ENCODE measurements around the gene TAF12. TPM values are rescaled to one million over a fixed set of nuclear protein-coding genes. Genes with fewer than 3 reads are reported as not detected.

The TAF12 gene
- total and polyA plus RNA-seq, 2 of the 4 experiments (the other 2 are of a cell fraction), result 28.8 to 31.7 TPM

GRCh38 chr1:28642056-28642846 lies 616 bp downstream of the TAF12 start (continued):
- TF ChIP-seq ELK1 (IDR thresholded peaks at IDR 0.05; ENCODE audit: borderline replicate concordance, low read depth, low read length), result no peak

- H3K9ac ChIP-seq (ENCODE audit: low read depth, low read length), result no peak overlapping the region
- no peak overlapping the region for H3K18ac ChIP-seq (ENCODE audit: low read depth, low read length)
- no TSS peak for BruUV-seq (replicated peaks)
- peaks cover 28 to 54% of the 10 kb centered on the region in 2 experiments for H3K79me1 ChIP-seq (ENCODE audit: low read depth in 1 of 2, low read length in 2 of 2)
- WGBS, 2 experiments (ENCODE audit: extremely low coverage in 2 of 2, insufficient read length in 1 of 2), result no CpG with 5 or more reads among the region's 1 CpG
- H4K5ac ChIP-seq (ENCODE audit: low read depth, low read length), result no peak overlapping the region
- peaks cover 1% of the 10 kb centered on the region for H3K4me1 ChIP-seq (ENCODE audit: control insufficient read depth, insufficient read depth, low read length)
- no peak overlapping the region for H3K56ac ChIP-seq (ENCODE audit: extremely low read depth, insufficient read depth, low read length)
- ChIA-PET CTCF (no interaction called here), POLR2A (ENCODE audit: unreplicated experiment) (no interaction called here)
- H2BK120ac ChIP-seq (ENCODE audit: low read depth, low read length), result no peak overlapping the region
- 0 out of 2 replicates have a peak, but pooled peaks have one; percentile 19 for TF ChIP-seq RAD21 (IDR thresholded peaks at IDR 0.05; ENCODE audit: low read length)
- no peak for TF ChIP-seq USF2 (IDR thresholded peaks at IDR 0.05; ENCODE audit: low read depth, low read length)
- TF ChIP-seq CTCF (conservative IDR thresholded peaks at IDR 0.05; ENCODE audit: low read depth, low read length), result peak; percentile 31; the same call in 1 of the 2 replicates
- H3K4me2 ChIP-seq (ENCODE audit: low read depth, low read length), result no peak overlapping the region
- dilution Hi-C loops (cut with HindIII; ENCODE audit: low sequenced_read_pairs, unreplicated experiment) (no loop called here), in situ Hi-C loops (cut with MboI; ENCODE audit: low sequenced_read_pairs) (no loop called here), intact Hi-C loops (cut with micrococcal nuclease) (loop anchor here (10.0 kb wide), 2 partner anchors 394 to 554 kb away; no protein-coding TSS in a partner anchor)
- no peak overlapping the region for H2AFZ ChIP-seq (replicated peaks; ENCODE audit: low read length, poor library complexity)
- no peak overlapping the region for H2BK15ac ChIP-seq (ENCODE audit: low read depth, low read length)
- no peak overlapping the region for H2AK9ac ChIP-seq (replicated peaks; ENCODE audit: low read depth, low read length, poor library complexity)
- no peak overlapping the region for H4K91ac ChIP-seq (ENCODE audit: insufficient read depth, low read depth, low read length)
- no peak overlapping the region for H3K4ac ChIP-seq (ENCODE audit: low read depth, low read length)
- DNase-seq (peak; percentile 9), ATAC-seq (ENCODE audit: low read depth) (no peak)
- H3K4me3 ChIP-seq (ENCODE audit: insufficient read depth, low read depth, low read length), result no peak overlapping the region
- H2BK20ac ChIP-seq (ENCODE audit: low read depth, low read length), result no peak overlapping the region
- no peaks in the 10 kb centered on the region for H3K27me3 ChIP-seq (ENCODE audit: control insufficient read depth, insufficient read depth, low read length)
- H2AK5ac ChIP-seq (ENCODE audit: low read depth, low read length), result no peak overlapping the region
- H3K9me1 ChIP-seq (ENCODE audit: insufficient read depth, low read length), result peaks cover 5% of the 10 kb centered on the region; the same call in 1 of the 2 replicates
- H4K8ac ChIP-seq (ENCODE audit: low read depth in 2 of 2, low read length in 2 of 2), result no peak overlapping the region
- 0 out of 2 replicates have a peak, but pooled peaks cover 1% of the 10 kb centered on the region for H3K36me3 ChIP-seq (ENCODE audit: control insufficient read depth, insufficient read depth, low read length)
- no peaks in the 10 kb centered on the region for H3K9me3 ChIP-seq (ENCODE audit: control insufficient read depth, insufficient read depth, low read length)
- H3K14ac ChIP-seq (replicated peaks; ENCODE audit: low read depth, low read length), result no peak overlapping the region
- no peak overlapping the region for H2BK5ac ChIP-seq (ENCODE audit: low read depth, low read length, poor library complexity, severe bottlenecking)
- H4K20me1 ChIP-seq (ENCODE audit: insufficient read depth, low read length), result no peaks in the 10 kb centered on the region
- H3K23ac ChIP-seq (ENCODE audit: low read depth, low read length), result no peak overlapping the region; the same call in 1 of the 2 replicates
- no peak overlapping the region for H3K27ac ChIP-seq (ENCODE audit: insufficient read depth, low read length)
These were observed 2.1 kb downstream of the TAF12 start for GRCh38 chr1:28640766-28641165.

Measured in IMR-90 (cell line).